ENCODE measurements around the gene TBC1D3I.

Gene TBC1D3I

DNA sequence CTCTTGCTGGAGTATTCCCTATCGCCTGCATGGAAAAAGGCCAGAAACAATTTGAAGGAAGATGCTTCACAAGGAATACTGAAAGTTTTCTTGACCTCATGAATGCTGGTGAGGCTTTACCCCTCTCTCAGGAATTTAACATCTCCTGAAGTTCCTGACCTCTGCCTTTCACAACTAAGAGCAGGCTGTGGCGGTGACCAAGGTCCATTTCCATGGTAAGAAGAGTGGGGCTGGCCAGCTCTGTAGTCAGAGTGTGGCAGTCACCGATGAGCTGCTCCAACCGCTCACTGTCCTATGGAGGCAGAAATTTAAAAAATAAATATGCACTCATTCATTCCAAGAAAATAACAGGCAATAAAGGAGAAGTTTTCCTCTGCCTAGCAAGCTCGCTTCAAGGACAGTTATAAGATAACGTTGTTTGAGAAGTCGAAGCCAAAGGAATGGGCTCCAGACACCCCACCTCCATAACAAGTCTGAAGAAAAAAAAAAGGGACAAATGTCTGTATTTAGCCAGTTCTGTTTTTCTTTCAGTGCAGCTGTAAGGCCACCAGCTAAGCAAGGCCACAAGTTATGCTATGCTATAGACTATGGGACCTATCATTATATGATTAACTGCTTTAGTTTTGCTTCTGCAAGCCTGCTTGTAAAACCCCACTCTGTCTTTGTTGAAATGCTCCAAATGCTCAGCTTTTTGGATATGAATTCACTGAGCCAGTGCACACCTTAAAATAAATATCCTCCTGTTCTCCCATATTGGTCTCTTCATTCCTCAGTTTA is 59.5 kb downstream of the TBC1D3I start:
- no peaks in the 10 kb centered on the region for H3K36me3 ChIP-seq (ENCODE audit: control insufficient read depth, low read depth, low read length)
- H3K4me3 ChIP-seq (ENCODE audit: low read length), result no peak overlapping the region
- H3K27ac ChIP-seq (ENCODE audit: low read length), result no peak overlapping the region
- H3K9ac ChIP-seq (ENCODE audit: low read length), result no peak overlapping the region
- no peaks in the 10 kb centered on the region for H3K4me1 ChIP-seq (ENCODE audit: control insufficient read depth, low read depth, low read length)
- H3K9me3 ChIP-seq (ENCODE audit: control insufficient read depth, low read depth, low read length), result no peaks in the 10 kb centered on the region
- no peaks in the 10 kb centered on the region for H3K27me3 ChIP-seq (ENCODE audit: control insufficient read depth, insufficient read depth, low read length)
